ENCODE results near the gene CHD2.
A peak's percentile ranks its signal among the peaks of the same experiment; 100 is the strongest.

The CHD2 gene

GRCh38 chr15:93066224-93066681 is 166.1 kb downstream of the CHD2 start:
- Histone ChIP-seq H3K4me1 (ENCODE audit: control insufficient read depth, insufficient read depth, low read depth, low read length) (peaks cover 4% of the 10 kb centered on the region), H2BK120ac (ENCODE audit: low read depth, low read length) (no peak overlapping the region), H2BK5ac (ENCODE audit: low read depth, low read length, poor library complexity, severe bottlenecking) (no peak overlapping the region), H2BK15ac (ENCODE audit: low read depth, poor library complexity, severe bottlenecking) (no peak overlapping the region), H3K14ac (ENCODE audit: low read length in 2 of 2) (no peak overlapping the region), H3K79me1 (replicated peaks; ENCODE audit: low read length, poor library complexity, severe bottlenecking) (no peaks in the 10 kb centered on the region), H3K36me3 (ENCODE audit: control insufficient read depth in 1 of 2, insufficient read depth in 2 of 2, low read depth in 1 of 2, low read length in 2 of 2) (peaks cover 0 to 16% of the 10 kb centered on the region in 2 experiments), H4K91ac (ENCODE audit: low read length) (no peak overlapping the region), H3K9me3 (ENCODE audit: control insufficient read depth, low read length) (no peaks in the 10 kb centered on the region), H2AFZ (ENCODE audit: low read depth, low read length) (no peak overlapping the region), H3K23ac (ENCODE audit: low read length in 2 of 2) (no peak overlapping the region), H4K8ac (ENCODE audit: low read length) (no peak overlapping the region), H3K27me3 (ENCODE audit: control insufficient read depth in 1 of 2, insufficient read depth in 1 of 2, low read length in 2 of 2) (peaks cover 12 to 44% of the 10 kb centered on the region in 2 experiments), H3K9ac (ENCODE audit: low read length) (no peak overlapping the region), H3K4ac (ENCODE audit: low read depth in 1 of 2, low read length in 2 of 2) (no peak overlapping the region), H3K4me2 (ENCODE audit: low read length, poor library complexity, severe bottlenecking) (no peak overlapping the region), H3K27ac (ENCODE audit: low read length, poor library complexity, severe bottlenecking) (no peak overlapping the region), H2AK5ac (ENCODE audit: low read length, severe bottlenecking) (no peak overlapping the region), H2BK12ac (ENCODE audit: low read length in 2 of 2) (no peak overlapping the region), H3K4me3 (ENCODE audit: insufficient read depth in 1 of 2, low read depth in 1 of 2, low read length in 2 of 2) (no peak overlapping the region), H3K18ac (ENCODE audit: low read depth in 1 of 2, low read length in 2 of 2) (no peak overlapping the region)
- WGBS = 95% methylated on average over 25 of the region's 38 CpGs
- DNase-seq = no peak

- peaks cover 0 to 16% of the 10 kb centered on the region in 2 experiments for H3K36me3 ChIP-seq (ENCODE audit: control insufficient read depth in 1 of 2, insufficient read depth in 2 of 2, low read depth in 1 of 2, low read length in 2 of 2)
- peaks cover 12 to 50% of the 10 kb centered on the region in 2 experiments for H3K27me3 ChIP-seq (ENCODE audit: control insufficient read depth in 1 of 2, insufficient read depth in 1 of 2, low read length in 2 of 2)
- DNase-seq = no peak
- peaks cover 7% of the 10 kb centered on the region for H3K4me1 ChIP-seq (ENCODE audit: control insufficient read depth, insufficient read depth, low read depth, low read length)
- no peak overlapping the region for H3K4me2 ChIP-seq (ENCODE audit: low read length, poor library complexity, severe bottlenecking)
- H3K9me3 ChIP-seq (ENCODE audit: control insufficient read depth, low read length) = no peaks in the 10 kb centered on the region
- H4K91ac ChIP-seq (ENCODE audit: low read length) = no peak overlapping the region
- H3K23ac ChIP-seq (ENCODE audit: low read length in 2 of 2) = no peak overlapping the region
- no peak overlapping the region for H2BK12ac ChIP-seq (ENCODE audit: low read length in 2 of 2)
- H3K4ac ChIP-seq (ENCODE audit: low read depth in 1 of 2, low read length in 2 of 2) = no peak overlapping the region
- no peak overlapping the region for H2AK5ac ChIP-seq (ENCODE audit: low read length, severe bottlenecking)
- H3K4me3 ChIP-seq (ENCODE audit: insufficient read depth in 1 of 2, low read depth in 1 of 2, low read length in 2 of 2) = no peak overlapping the region
- H3K18ac ChIP-seq (ENCODE audit: low read depth in 1 of 2, low read length in 2 of 2) = no peak overlapping the region
- no peak overlapping the region for H2BK120ac ChIP-seq (ENCODE audit: low read depth, low read length)
- H3K14ac ChIP-seq (ENCODE audit: low read length in 2 of 2) = no peak overlapping the region
- no peaks in the 10 kb centered on the region for H3K79me1 ChIP-seq (replicated peaks; ENCODE audit: low read length, poor library complexity, severe bottlenecking)
- no peak overlapping the region for H2BK5ac ChIP-seq (ENCODE audit: low read depth, low read length, poor library complexity, severe bottlenecking)
- no peak overlapping the region for H4K8ac ChIP-seq (ENCODE audit: low read length)
- H2AFZ ChIP-seq (ENCODE audit: low read depth, low read length) = no peak overlapping the region
- H3K27ac ChIP-seq (ENCODE audit: low read length, poor library complexity, severe bottlenecking) = no peak overlapping the region
- H2BK15ac ChIP-seq (ENCODE audit: low read depth, poor library complexity, severe bottlenecking) = no peak overlapping the region
- H3K9ac ChIP-seq (ENCODE audit: low read length) = peak overlapping the region; percentile 11
- WGBS = 71% methylated on average over 7 of the region's 7 CpGs
Measured at GRCh38 chr15:93066834-93067648, 166.9 kb downstream of the CHD2 start.

- Histone ChIP-seq H2BK120ac (ENCODE audit: low read depth, low read length) (no peak overlapping the region), H3K23ac (ENCODE audit: low read length in 2 of 2) (no peak overlapping the region), H3K36me3 (ENCODE audit: control insufficient read depth in 1 of 2, insufficient read depth in 2 of 2, low read depth in 1 of 2, low read length in 2 of 2) (peaks cover 0 to 16% of the 10 kb centered on the region in 2 experiments), H3K4me1 (ENCODE audit: control insufficient read depth, insufficient read depth, low read depth, low read length) (peaks cover 12% of the 10 kb centered on the region), H4K91ac (ENCODE audit: low read length) (no peak overlapping the region), H3K18ac (ENCODE audit: low read depth in 1 of 2, low read length in 2 of 2) (no peak overlapping the region), H3K4me2 (ENCODE audit: low read length, poor library complexity, severe bottlenecking) (no peak overlapping the region), H2AK5ac (ENCODE audit: low read length, severe bottlenecking) (no peak overlapping the region), H3K27ac (ENCODE audit: low read length, poor library complexity, severe bottlenecking) (no peak overlapping the region), H2BK5ac (ENCODE audit: low read depth, low read length, poor library complexity, severe bottlenecking) (no peak overlapping the region), H4K8ac (ENCODE audit: low read length) (no peak overlapping the region), H3K4ac (ENCODE audit: low read depth in 1 of 2, low read length in 2 of 2) (no peak overlapping the region), H3K27me3 (ENCODE audit: control insufficient read depth in 1 of 2, insufficient read depth in 1 of 2, low read length in 2 of 2) (peaks cover 12 to 53% of the 10 kb centered on the region in 2 experiments), H2BK12ac (ENCODE audit: low read length in 2 of 2) (no peak overlapping the region), H2BK15ac (ENCODE audit: low read depth, poor library complexity, severe bottlenecking) (no peak overlapping the region), H3K14ac (ENCODE audit: low read length in 2 of 2) (no peak overlapping the region), H3K4me3 (ENCODE audit: insufficient read depth in 1 of 2, low read depth in 1 of 2, low read length in 2 of 2) (no peak overlapping the region), H3K9ac (ENCODE audit: low read length) (peak overlapping the region; percentile 11), H3K9me3 (ENCODE audit: control insufficient read depth, low read length) (no peaks in the 10 kb centered on the region), H3K79me1 (replicated peaks; ENCODE audit: low read length, poor library complexity, severe bottlenecking) (no peaks in the 10 kb centered on the region), H2AFZ (ENCODE audit: low read depth, low read length) (no peak overlapping the region)
- 85% methylated on average over 4 of the region's 4 CpGs for WGBS
- DNase-seq = no peak
Measured at GRCh38 chr15:93067649-93068085, 167.5 kb downstream of the CHD2 start.

GRCh38 chr15:93068581-93069199 is 168.6 kb downstream of the CHD2 start:
- H3K27ac ChIP-seq (ENCODE audit: low read length, poor library complexity, severe bottlenecking) = no peak overlapping the region
- H3K4ac ChIP-seq (ENCODE audit: low read depth in 1 of 2, low read length in 2 of 2) = no peak overlapping the region
- H2BK120ac ChIP-seq (ENCODE audit: low read depth, low read length) = no peak overlapping the region
- H3K18ac ChIP-seq (ENCODE audit: low read depth in 1 of 2, low read length in 2 of 2) = no peak overlapping the region
- no peak overlapping the region for H3K14ac ChIP-seq (ENCODE audit: low read length in 2 of 2)
- no peak overlapping the region for H3K4me3 ChIP-seq (ENCODE audit: insufficient read depth in 1 of 2, low read depth in 1 of 2, low read length in 2 of 2)
- no peak overlapping the region for H3K4me2 ChIP-seq (ENCODE audit: low read length, poor library complexity, severe bottlenecking)
- H3K23ac ChIP-seq (ENCODE audit: low read length in 2 of 2) = no peak overlapping the region
- no peak overlapping the region for H3K9ac ChIP-seq (ENCODE audit: low read length)
- H3K27me3 ChIP-seq (ENCODE audit: control insufficient read depth in 1 of 2, insufficient read depth in 1 of 2, low read length in 2 of 2) = peaks cover 6 to 48% of the 10 kb centered on the region in 2 experiments
- no peak overlapping the region for H4K8ac ChIP-seq (ENCODE audit: low read length)
- no peak overlapping the region for H2BK12ac ChIP-seq (ENCODE audit: low read length in 2 of 2)
- no peaks in the 10 kb centered on the region for H3K9me3 ChIP-seq (ENCODE audit: control insufficient read depth, low read length)
- no peak overlapping the region for H2BK5ac ChIP-seq (ENCODE audit: low read depth, low read length, poor library complexity, severe bottlenecking)
- peaks cover 0 to 16% of the 10 kb centered on the region in 2 experiments for H3K36me3 ChIP-seq (ENCODE audit: control insufficient read depth in 1 of 2, insufficient read depth in 2 of 2, low read depth in 1 of 2, low read length in 2 of 2)
- no peak for DNase-seq
- no peak overlapping the region for H2AFZ ChIP-seq (ENCODE audit: low read depth, low read length)
- H4K91ac ChIP-seq (ENCODE audit: low read length) = no peak overlapping the region
- H2AK5ac ChIP-seq (ENCODE audit: low read length, severe bottlenecking) = no peak overlapping the region
- WGBS = 98% methylated on average over 5 of the region's 6 CpGs
- no peak overlapping the region for H2BK15ac ChIP-seq (ENCODE audit: low read depth, poor library complexity, severe bottlenecking)
- H3K4me1 ChIP-seq (ENCODE audit: control insufficient read depth, insufficient read depth, low read depth, low read length) = peaks cover 20% of the 10 kb centered on the region
- no peaks in the 10 kb centered on the region for H3K79me1 ChIP-seq (replicated peaks; ENCODE audit: low read length, poor library complexity, severe bottlenecking)

Measured in mesenchymal stem cell (in vitro differentiated cells and primary cell).